ENCODE measurements around the gene THUMPD1. TPM values are rescaled to one million over a fixed set of nuclear protein-coding genes. Genes with fewer than 3 reads are reported as not detected.

THUMPD1 gene
- total RNA-seq, 1 experiment from 2014 or later, result 33.9 TPM

DNA sequence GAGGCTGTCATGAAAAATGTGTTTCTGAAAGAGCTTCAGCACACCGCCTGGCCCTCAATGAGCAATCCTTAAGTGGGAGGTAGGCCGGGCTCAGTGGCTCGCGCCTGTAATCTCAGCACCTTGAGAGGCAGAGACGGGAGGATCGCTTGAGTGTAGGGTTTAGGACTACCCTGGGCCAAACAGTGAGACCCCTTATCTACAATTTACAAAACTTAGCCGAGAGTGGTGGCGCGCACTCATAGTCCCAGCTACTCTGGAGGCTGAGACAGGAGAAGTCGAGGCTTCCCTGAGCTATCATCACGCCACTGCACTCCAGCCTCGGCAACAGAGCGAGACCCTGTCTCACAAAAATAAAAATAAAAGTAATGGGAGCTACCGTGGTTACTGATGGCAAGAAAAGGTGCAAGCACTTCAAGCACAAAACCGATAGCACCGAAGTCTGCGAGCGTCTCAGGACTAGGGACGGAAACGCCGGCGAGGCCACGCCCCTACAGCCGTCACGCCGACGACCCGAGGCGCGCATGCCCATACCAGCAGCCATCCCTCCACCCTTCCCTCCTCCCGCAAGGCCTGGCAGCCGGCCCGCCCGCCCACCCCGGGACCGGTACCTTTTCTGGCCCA lies 607 bp downstream of the THUMPD1 start:
- no peaks in the 10 kb centered on the region for H3K9me3 ChIP-seq (ENCODE audit: control insufficient read depth in 1 of 2, insufficient read depth in 1 of 2, low read depth in 1 of 2, low read length in 2 of 2)
- RAD21 ChIA-PET (ENCODE audit: low non-redundant PET in 1 of 2, low total read pairs in 2 of 2, uncharacterized antibody in 2 of 2, unreplicated experiment in 2 of 2), result no interaction called here
- no peak overlapping the region for H2AFZ ChIP-seq (ENCODE audit: low read depth, low read length, poor library complexity, severe bottlenecking)
- TF ChIP-seq ZFX (IDR thresholded peaks at IDR 0.05), result no peak
- no peak for TF ChIP-seq CEBPB (IDR thresholded peaks at IDR 0.05; ENCODE audit: low read depth)
- no peak for TF ChIP-seq FOSL1 (IDR thresholded peaks at IDR 0.05; ENCODE audit: low read depth)
- TF ChIP-seq POLR2AphosphoS5 (IDR thresholded peaks at IDR 0.05; ENCODE audit: low read depth, low read length), result no peak
- TF ChIP-seq ZNF274 (IDR thresholded peaks at IDR 0.05; ENCODE audit: low read depth, low read length), result no peak
- no peak for TF ChIP-seq YY1 (IDR thresholded peaks at IDR 0.05; ENCODE audit: extremely low read depth, insufficient replicate concordance, low read depth, low read length)
- TF ChIP-seq EGR1 (IDR thresholded peaks at IDR 0.05; ENCODE audit: low read depth), result no peak
- no peak for TF ChIP-seq TCF7L2 (IDR thresholded peaks at IDR 0.05; ENCODE audit: borderline replicate concordance, extremely low read depth, insufficient read depth, insufficient read length)
- TF ChIP-seq ELF1 (IDR thresholded peaks at IDR 0.05; ENCODE audit: borderline replicate concordance, low read depth), result no peak
- TF ChIP-seq SIN3A (IDR thresholded peaks at IDR 0.05; ENCODE audit: low read depth), result no peak
- TF ChIP-seq, protein P1, sequence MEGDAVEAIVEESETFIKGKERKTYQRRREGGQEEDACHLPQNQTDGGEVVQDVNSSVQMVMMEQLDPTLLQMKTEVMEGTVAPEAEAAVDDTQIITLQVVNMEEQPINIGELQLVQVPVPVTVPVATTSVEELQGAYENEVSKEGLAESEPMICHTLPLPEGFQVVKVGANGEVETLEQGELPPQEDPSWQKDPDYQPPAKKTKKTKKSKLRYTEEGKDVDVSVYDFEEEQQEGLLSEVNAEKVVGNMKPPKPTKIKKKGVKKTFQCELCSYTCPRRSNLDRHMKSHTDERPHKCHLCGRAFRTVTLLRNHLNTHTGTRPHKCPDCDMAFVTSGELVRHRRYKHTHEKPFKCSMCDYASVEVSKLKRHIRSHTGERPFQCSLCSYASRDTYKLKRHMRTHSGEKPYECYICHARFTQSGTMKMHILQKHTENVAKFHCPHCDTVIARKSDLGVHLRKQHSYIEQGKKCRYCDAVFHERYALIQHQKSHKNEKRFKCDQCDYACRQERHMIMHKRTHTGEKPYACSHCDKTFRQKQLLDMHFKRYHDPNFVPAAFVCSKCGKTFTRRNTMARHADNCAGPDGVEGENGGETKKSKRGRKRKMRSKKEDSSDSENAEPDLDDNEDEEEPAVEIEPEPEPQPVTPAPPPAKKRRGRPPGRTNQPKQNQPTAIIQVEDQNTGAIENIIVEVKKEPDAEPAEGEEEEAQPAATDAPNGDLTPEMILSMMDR (IDR thresholded peaks at IDR 0.05 in 2 of 3, conservative IDR thresholded peaks at IDR 0.05 in 1 of 3; ENCODE audit: borderline replicate concordance in 1 of 3, insufficient read depth in 1 of 3, low read depth in 2 of 3, low read length in 2 of 3), result no peak
- TF ChIP-seq, protein P2, sequence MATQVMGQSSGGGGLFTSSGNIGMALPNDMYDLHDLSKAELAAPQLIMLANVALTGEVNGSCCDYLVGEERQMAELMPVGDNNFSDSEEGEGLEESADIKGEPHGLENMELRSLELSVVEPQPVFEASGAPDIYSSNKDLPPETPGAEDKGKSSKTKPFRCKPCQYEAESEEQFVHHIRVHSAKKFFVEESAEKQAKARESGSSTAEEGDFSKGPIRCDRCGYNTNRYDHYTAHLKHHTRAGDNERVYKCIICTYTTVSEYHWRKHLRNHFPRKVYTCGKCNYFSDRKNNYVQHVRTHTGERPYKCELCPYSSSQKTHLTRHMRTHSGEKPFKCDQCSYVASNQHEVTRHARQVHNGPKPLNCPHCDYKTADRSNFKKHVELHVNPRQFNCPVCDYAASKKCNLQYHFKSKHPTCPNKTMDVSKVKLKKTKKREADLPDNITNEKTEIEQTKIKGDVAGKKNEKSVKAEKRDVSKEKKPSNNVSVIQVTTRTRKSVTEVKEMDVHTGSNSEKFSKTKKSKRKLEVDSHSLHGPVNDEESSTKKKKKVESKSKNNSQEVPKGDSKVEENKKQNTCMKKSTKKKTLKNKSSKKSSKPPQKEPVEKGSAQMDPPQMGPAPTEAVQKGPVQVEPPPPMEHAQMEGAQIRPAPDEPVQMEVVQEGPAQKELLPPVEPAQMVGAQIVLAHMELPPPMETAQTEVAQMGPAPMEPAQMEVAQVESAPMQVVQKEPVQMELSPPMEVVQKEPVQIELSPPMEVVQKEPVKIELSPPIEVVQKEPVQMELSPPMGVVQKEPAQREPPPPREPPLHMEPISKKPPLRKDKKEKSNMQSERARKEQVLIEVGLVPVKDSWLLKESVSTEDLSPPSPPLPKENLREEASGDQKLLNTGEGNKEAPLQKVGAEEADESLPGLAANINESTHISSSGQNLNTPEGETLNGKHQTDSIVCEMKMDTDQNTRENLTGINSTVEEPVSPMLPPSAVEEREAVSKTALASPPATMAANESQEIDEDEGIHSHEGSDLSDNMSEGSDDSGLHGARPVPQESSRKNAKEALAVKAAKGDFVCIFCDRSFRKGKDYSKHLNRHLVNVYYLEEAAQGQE (IDR thresholded peaks at IDR 0.05; ENCODE audit: low read depth), result no peak
- H3K9me2 ChIP-seq (ENCODE audit: insufficient read depth), result no peaks in the 10 kb centered on the region
- peaks cover 7% of the 10 kb centered on the region; the same call in 1 of the 2 replicates for H4K20me1 ChIP-seq (ENCODE audit: insufficient read depth)
- TSS peak; percentile 50 for BruUV-seq (replicated peaks)
- intact Hi-C loops (cut with micrococcal nuclease), result no loop called here
- ATAC-seq, result peak; percentile 87
- H3K4me2 ChIP-seq (ENCODE audit: low read length), result peak overlapping the region; percentile 89
- peaks cover 25 to 28% of the 10 kb centered on the region in 2 experiments; a peak in 3 of 4 replicates for H3K36me3 ChIP-seq (ENCODE audit: control insufficient read depth in 1 of 2, insufficient read depth in 2 of 2, low read length in 2 of 2)
- peak overlapping the region; percentile 82 for H3K9ac ChIP-seq (ENCODE audit: low read length)
- DNase-seq (ENCODE audit: low read depth, low spot score), result peak; percentile 40
- CTCF ChIA-PET, result interaction anchor here (0.6 kb wide), 1 partner anchor 33 kb away, joined by 5 read pairs; no protein-coding TSS in a partner anchor
- peak overlapping the region; percentile 74 for H3K27ac ChIP-seq (ENCODE audit: low read depth, low read length)
- POLR2A ChIA-PET, result interaction anchor here (0.9 kb wide), 1 partner anchor 24 kb away, joined by 3 read pairs; no protein-coding TSS in a partner anchor
- no peaks in the 10 kb centered on the region for H3K27me3 ChIP-seq (ENCODE audit: insufficient read depth, low read length)
- H3K4me1 ChIP-seq (ENCODE audit: control insufficient read depth in 1 of 2, insufficient read depth in 2 of 2, low read length in 2 of 2), result peaks cover 4 to 15% of the 10 kb centered on the region in 2 experiments; a peak in 3 of 4 replicates
- H3K79me2 ChIP-seq (ENCODE audit: insufficient read depth, low read length), result peaks cover 35% of the 10 kb centered on the region
- H3K4me3 ChIP-seq (replicated peaks in 1 of 2; ENCODE audit: low read depth in 1 of 2, low read length in 2 of 2), result peak overlapping the region; percentile 89 to 94

Data from HCT116 (cell line).